Breast epithelium (tissue), 4 donors: Measurements from ENCODE around the gene RPS8. TPM values are rescaled to one million over a fixed set of nuclear protein-coding genes. Genes with fewer than 3 reads are reported as not detected.
"Not testable (repeated sequence)": the region's sequence is repeated elsewhere in the genome, so short reads cannot be mapped to it uniquely, and the experiment has no call there.

ENCODE experiments used
- DNase-seq, 2 donors: peaks; one replicate each; pipeline ENCODE4 v3.0.0-alpha.2; 2019; ENCODE audit warnings: low spot score in 2 of 2
- H3K27ac ChIP-seq, 2 donors: fragments of 200-600 bp; sonication (generic) in 1 of 2; one replicate each; pipeline ENCODE4 v1.5.1; 2016 to 2019; ENCODE audit warnings: mild to moderate bottlenecking in 1 of 2
- H3K27me3 ChIP-seq, 2 donors: fragments of 200-600 bp; sonication (generic) in 1 of 2; one replicate each; pipeline versions ENCODE4 v1.5.1 to v1.6.0; 2017 to 2019; ENCODE audit warnings: control low read depth in 1 of 2, mild to moderate bottlenecking in 1 of 2
- H3K36me3 ChIP-seq: fragments of 200-600 bp; one replicate; pipeline ENCODE4 v1.5.1; 2019
- H3K4me1 ChIP-seq, 2 donors: fragments of 200-600 bp; sonication (generic); one replicate each; pipeline ENCODE4 v1.5.1; 2016 to 2019; ENCODE audit warnings: control low read depth in 1 of 2
- H3K4me3 ChIP-seq, 3 donors: fragments of 200-600 bp; sonication (generic); 1 replicate in 2 of 3; 2 replicates in 1 of 3; pipeline ENCODE4 v1.5.1; 2016 to 2019; ENCODE audit warnings: mild to moderate bottlenecking in 3 of 3, moderate library complexity in 2 of 3
- H3K9me3 ChIP-seq, 2 donors: fragments of 200-600 bp; sonication (generic) in 1 of 2; one replicate each; pipeline ENCODE4 v1.5.1; 2016 to 2019; ENCODE audit warnings: control low read depth in 1 of 2
- CTCF ChIP-seq, 3 donors: fragments of 450-650 bp; IDR thresholded peaks; one replicate each; pipeline ENCODE4 v1.5.1; 2016 to 2017; ENCODE audit warnings: antibody characterized with exemption in 3 of 3, mild to moderate bottlenecking in 3 of 3, moderate library complexity in 3 of 3
- POLR2A ChIP-seq: fragments of 450-650 bp; IDR thresholded peaks from one replicate; pipeline ENCODE4 v1.6.1; 2016; ENCODE audit warnings: antibody characterized with exemption, mild to moderate bottlenecking, moderate library complexity
- POLR2AphosphoS5 ChIP-seq, 3 donors: sonication (generic); formaldehyde crosslinking; IDR thresholded peaks; one replicate each; pipeline ENCODE4 v1.6.1; 2017; ENCODE audit warnings: antibody characterized with exemption in 3 of 3
- intact Hi-C: fragments of 100-400 bp; cut with DNase I; formaldehyde crosslinking; loops from one replicate; pipeline ENCODE4 v1.15.1; 2023; ENCODE audit warnings: low total_unique reads
- total RNA-seq, 3 donors: library from RNA; depleted of rRNA; stranded (reverse); fragments of >200 nt; gene quantifications; one replicate each; pipeline ENCODE4 v1.1.0, GENCODE V29; 2016

Gene RPS8
- total RNA-seq, 3 donors from 2014 or later, result 2,158 to 3,355 (median 2,591) TPM

GRCh38 chr1:44788120-44788860, 12.9 kb downstream of the RPS8 start, which contains the start of gene BEST4:
BEST4 (minus strand) TSS chr1:44788170; CDS start chr1:44787705, 465 bp downstream.
- Histone ChIP-seq H3K36me3 (no peaks in the 10 kb centered on the region), H3K27me3 (no peaks in the 10 kb centered on the region), H3K27ac (no peak within 1 kb of the TSS), H3K4me1 (peaks cover 0 to 12% of the 10 kb centered on the region in 2 donors), H3K4me3 (no peak within 1 kb of the TSS), H3K9me3 (no peaks in the 10 kb centered on the region)
- intact Hi-C loops, result no loop called here
- DNase-seq, result no peak
- no peak for TF ChIP-seq CTCF (IDR thresholded peaks at IDR 0.05)
- TF ChIP-seq POLR2A, result no peak
- no peak for TF ChIP-seq POLR2AphosphoS5 (IDR thresholded peaks at IDR 0.05)

GRCh38 chr1:44790968-44791801, 15.8 kb downstream of the RPS8 start:
- TF ChIP-seq POLR2AphosphoS5 (IDR thresholded peaks at IDR 0.05), result no peak
- TF ChIP-seq CTCF (IDR thresholded peaks at IDR 0.05), result no peak
- no peak for TF ChIP-seq POLR2A
- intact Hi-C loops, result no loop called here
- Histone ChIP-seq H3K27me3 (no peaks in the 10 kb centered on the region), H3K4me3 (no peak overlapping the region), H3K27ac (no peak overlapping the region), H3K36me3 (no peaks in the 10 kb centered on the region), H3K9me3 (no peaks in the 10 kb centered on the region), H3K4me1 (no peaks in the 10 kb centered on the region)
- DNase-seq, result no peak

GRCh38 chr1:44792736-44793502, 17.6 kb downstream of the RPS8 start:
- no peak for DNase-seq
- no peak overlapping the region for H3K4me3 ChIP-seq
- no peaks in the 10 kb centered on the region for H3K4me1 ChIP-seq
- peak overlapping the region in 1 of 2 donors; percentile 44 for H3K27ac ChIP-seq
- intact Hi-C loops, result no loop called here
- no peaks in the 10 kb centered on the region for H3K36me3 ChIP-seq
- no peaks in the 10 kb centered on the region for H3K9me3 ChIP-seq
- no peaks in the 10 kb centered on the region for H3K27me3 ChIP-seq
- TF ChIP-seq POLR2A, result no peak
- TF ChIP-seq POLR2AphosphoS5 (IDR thresholded peaks at IDR 0.05), result no peak
- TF ChIP-seq CTCF (IDR thresholded peaks at IDR 0.05), result no peak

- H3K36me3 ChIP-seq, H3K4me3 ChIP-seq, H3K4me1 ChIP-seq, intact Hi-C loops, H3K27me3 ChIP-seq, H3K9me3 ChIP-seq: not testable (repeated sequence)
- peak overlapping the region in 1 of 2 donors; percentile 40 for H3K27ac ChIP-seq
- peak in 1 of 2 donors; percentile 24 for DNase-seq
Observed at GRCh38 chr1:44797886-44798285, 22.5 kb downstream of the RPS8 start.

GRCh38 chr1:44798481-44799365, 23.4 kb downstream of the RPS8 start:
- intact Hi-C loops, result no loop called here

More at GRCh38 chr1:44798481-44799365, 23.4 kb downstream of the RPS8 start:
- no peak for TF ChIP-seq POLR2A
- TF ChIP-seq CTCF (IDR thresholded peaks at IDR 0.05), result no peak
- no peak for TF ChIP-seq POLR2AphosphoS5 (IDR thresholded peaks at IDR 0.05)
- peak overlapping the region in 1 of 2 donors; percentile 40 for H3K27ac ChIP-seq
- H3K36me3 ChIP-seq, result no peaks in the 10 kb centered on the region
- no peak overlapping the region for H3K4me3 ChIP-seq
- H3K9me3 ChIP-seq, result no peaks in the 10 kb centered on the region
- DNase-seq, result peak in 1 of 2 donors; percentile 15
- H3K27me3 ChIP-seq, result no peaks in the 10 kb centered on the region
- H3K4me1 ChIP-seq, result peaks cover 0 to 6% of the 10 kb centered on the region in 2 donors
